IPS-15b (cell line): ENCODE results near the gene PBRM1.

Experiments used
- H3K27me3 ChIP-seq: one replicate; pipeline ENCODE4 v1.6.1; 2013; ENCODE audit warnings: low read length; ENCODE audit not compliant: control insufficient read depth, insufficient read depth
- H3K36me3 ChIP-seq: one replicate; pipeline ENCODE4 v1.6.1; 2013; ENCODE audit warnings: low read length; ENCODE audit not compliant: control insufficient read depth, insufficient read depth
- H3K4me1 ChIP-seq: one replicate; pipeline ENCODE4 v1.6.1; 2013; ENCODE audit warnings: mild to moderate bottlenecking, low read length; ENCODE audit not compliant: control insufficient read depth, insufficient read depth
- H3K4me3 ChIP-seq: one replicate; pipeline ENCODE4 v1.5.1; 2013; ENCODE audit warnings: low read depth, low read length
- H3K9ac ChIP-seq: one replicate; pipeline ENCODE4 v1.6.1; 2013; ENCODE audit warnings: low read depth, mild to moderate bottlenecking, low read length
- H3K9me3 ChIP-seq: one replicate; pipeline ENCODE4 v1.6.1; 2013; ENCODE audit warnings: mild to moderate bottlenecking, low read length; ENCODE audit not compliant: control insufficient read depth, insufficient read depth

The PBRM1 gene

GRCh38 chr3:52522651-52523251 lies 163.0 kb downstream of the PBRM1 start:
- peaks cover 2% of the 10 kb centered on the region for H3K27me3 ChIP-seq
- no peaks in the 10 kb centered on the region for H3K4me1 ChIP-seq
- no peak overlapping the region for H3K4me3 ChIP-seq
- no peaks in the 10 kb centered on the region for H3K9me3 ChIP-seq
- H3K36me3 ChIP-seq = peaks cover 44% of the 10 kb centered on the region
- no peak overlapping the region for H3K9ac ChIP-seq

- H3K4me1 ChIP-seq = no peaks in the 10 kb centered on the region
- H3K9me3 ChIP-seq = no peaks in the 10 kb centered on the region
Measured at GRCh38 chr3:52521881-52522650, 163.6 kb downstream of the PBRM1 start.

GRCh38 chr3:52521488-52521824 lies 164.3 kb downstream of the PBRM1 start:
- Histone ChIP-seq H3K9me3 (no peaks in the 10 kb centered on the region), H3K4me3 (no peak overlapping the region), H3K27me3 (peaks cover 4% of the 10 kb centered on the region), H3K9ac (no peak overlapping the region), H3K4me1 (no peaks in the 10 kb centered on the region), H3K36me3 (peaks cover 32% of the 10 kb centered on the region)

More at GRCh38 chr3:52521881-52522650, 163.6 kb downstream of the PBRM1 start:
- H3K9ac ChIP-seq = no peak overlapping the region
- no peak overlapping the region for H3K4me3 ChIP-seq
- H3K27me3 ChIP-seq = peaks cover 4% of the 10 kb centered on the region
- peaks cover 37% of the 10 kb centered on the region for H3K36me3 ChIP-seq

DNA sequence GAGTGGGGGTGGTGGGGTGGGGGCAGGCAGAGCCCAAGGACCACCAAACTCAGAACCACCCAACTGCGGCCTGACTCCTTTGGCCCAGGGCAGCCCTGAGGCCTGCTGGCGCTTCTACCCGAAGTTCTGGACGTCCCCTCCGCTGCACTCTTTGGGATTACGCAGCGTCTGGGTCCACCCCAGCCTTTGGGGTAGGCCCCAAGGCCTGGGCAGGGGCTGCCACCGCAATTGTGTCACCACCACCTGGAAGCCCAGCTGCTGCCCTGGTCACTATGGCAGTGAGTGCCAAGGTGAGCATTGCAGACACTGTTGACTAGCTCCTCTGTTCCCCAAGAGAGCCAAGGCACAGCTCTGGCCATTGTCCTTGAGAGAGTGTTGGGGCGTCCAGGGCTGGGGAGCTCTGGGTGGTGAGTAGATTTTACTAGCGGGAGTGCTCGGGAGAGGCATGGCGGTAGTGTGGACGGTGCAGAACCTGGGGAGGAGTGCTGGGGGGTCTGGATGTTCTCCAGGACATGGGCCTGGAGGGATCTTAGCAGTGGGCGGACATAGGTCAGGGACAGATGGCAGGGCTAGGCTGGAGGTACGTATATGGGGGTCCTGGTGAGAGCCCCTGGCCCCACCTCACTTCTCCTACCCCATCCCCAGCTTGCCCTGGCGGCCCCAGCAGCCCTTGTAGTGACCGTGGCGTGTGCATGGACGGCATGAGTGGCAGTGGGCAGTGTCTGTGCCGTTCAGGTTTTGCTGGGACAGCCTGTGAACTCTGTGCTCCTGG lies 164.8 kb downstream of the PBRM1 start:
- no peak overlapping the region for H3K4me3 ChIP-seq
- H3K27me3 ChIP-seq = peaks cover 4% of the 10 kb centered on the region
- H3K9me3 ChIP-seq = no peaks in the 10 kb centered on the region
- no peak overlapping the region for H3K9ac ChIP-seq
- peaks cover 28% of the 10 kb centered on the region for H3K36me3 ChIP-seq
- no peaks in the 10 kb centered on the region for H3K4me1 ChIP-seq

DNA sequence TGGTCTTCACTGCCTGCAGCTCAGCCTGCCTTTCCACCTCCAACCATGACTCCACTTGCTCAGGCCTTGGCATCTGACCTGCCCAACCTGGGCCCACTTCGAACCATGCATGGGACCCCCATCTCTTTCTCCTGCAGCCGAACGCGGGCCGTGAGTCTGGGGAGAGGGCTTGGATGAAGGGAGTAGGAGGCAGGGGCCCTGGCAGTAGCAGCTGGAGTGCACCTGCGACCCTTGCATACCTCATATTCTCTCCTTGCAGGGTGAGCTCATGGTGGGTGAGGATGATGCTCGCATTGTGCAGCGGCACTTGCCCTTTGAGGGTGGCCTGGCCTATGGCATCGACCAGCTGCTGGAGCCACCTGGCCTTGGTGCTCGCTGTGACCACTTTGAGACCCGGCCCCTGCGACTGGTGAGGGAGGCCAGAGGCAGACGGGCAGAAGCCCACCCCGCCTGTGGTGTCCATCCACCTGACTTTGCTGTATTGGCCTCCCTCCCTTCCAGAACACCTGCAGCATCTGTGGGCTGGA lies 165.5 kb downstream of the PBRM1 start:
- H3K9ac ChIP-seq = no peak overlapping the region
- H3K4me1 ChIP-seq = no peaks in the 10 kb centered on the region
- no peak overlapping the region for H3K4me3 ChIP-seq
- H3K27me3 ChIP-seq = peaks cover 4% of the 10 kb centered on the region
- H3K9me3 ChIP-seq = no peaks in the 10 kb centered on the region
- peaks cover 22% of the 10 kb centered on the region for H3K36me3 ChIP-seq

- Histone ChIP-seq H3K4me1 (no peaks in the 10 kb centered on the region), H3K27me3 (peaks cover 4% of the 10 kb centered on the region), H3K36me3 (peaks cover 18% of the 10 kb centered on the region), H3K4me3 (peak overlapping the region; percentile 55), H3K9me3 (no peaks in the 10 kb centered on the region), H3K9ac (no peak overlapping the region)
Measured at GRCh38 chr3:52519445-52520140, 166.1 kb downstream of the PBRM1 start.

- H3K4me3 ChIP-seq = peak overlapping the region; percentile 55
- H3K9me3 ChIP-seq = no peaks in the 10 kb centered on the region
- H3K36me3 ChIP-seq = peaks cover 11% of the 10 kb centered on the region
- H3K4me1 ChIP-seq = no peaks in the 10 kb centered on the region
- peaks cover 4% of the 10 kb centered on the region for H3K27me3 ChIP-seq
- H3K9ac ChIP-seq = no peak overlapping the region
Measured at GRCh38 chr3:52518723-52519444, 166.8 kb downstream of the PBRM1 start.

DNA sequence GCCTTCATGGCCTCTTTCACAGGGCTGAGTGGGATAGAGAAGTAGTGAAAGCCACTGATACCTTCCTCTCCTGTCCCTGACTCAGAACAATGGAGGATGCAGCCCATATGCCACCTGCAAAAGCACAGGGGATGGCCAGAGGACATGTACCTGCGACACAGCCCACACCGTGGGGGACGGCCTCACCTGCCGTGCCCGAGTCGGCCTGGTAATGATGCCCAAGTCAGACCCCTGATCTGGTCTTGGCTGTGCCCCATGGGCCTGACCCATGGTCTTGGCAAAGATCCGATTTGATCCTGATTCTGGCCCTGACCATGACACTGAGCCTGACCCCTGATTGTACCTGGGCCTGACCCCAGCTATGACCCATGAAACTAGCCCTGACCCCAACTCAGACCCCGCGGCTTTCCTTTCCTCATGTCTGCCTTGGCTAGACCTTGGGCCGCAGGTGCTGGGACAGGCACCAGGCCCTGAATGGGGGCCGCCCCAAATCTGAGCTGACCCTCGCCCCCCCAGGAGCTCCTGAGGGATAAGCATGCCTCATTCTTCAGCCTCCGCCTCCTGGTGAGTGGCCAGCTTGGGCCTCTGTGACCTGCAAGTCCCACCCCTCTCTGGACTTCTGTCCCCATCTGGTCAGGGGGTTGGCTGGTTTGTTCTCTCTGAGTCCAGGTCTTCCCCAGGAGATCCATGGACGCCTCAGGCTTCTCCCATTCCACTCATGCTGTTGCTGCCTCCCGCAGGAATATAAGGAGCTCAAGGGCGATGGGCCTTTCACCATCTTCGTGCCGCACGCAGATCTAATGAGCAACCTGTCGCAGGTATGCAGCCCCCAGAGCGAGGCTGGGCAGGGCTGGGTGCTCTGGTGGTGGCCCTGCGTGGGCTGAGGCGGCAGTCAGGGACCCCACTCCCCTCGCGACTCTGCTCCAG lies 167.7 kb downstream of the PBRM1 start:
- Histone ChIP-seq H3K4me3 (peak overlapping the region; percentile 55), H3K36me3 (peaks cover 2% of the 10 kb centered on the region)

DNA sequence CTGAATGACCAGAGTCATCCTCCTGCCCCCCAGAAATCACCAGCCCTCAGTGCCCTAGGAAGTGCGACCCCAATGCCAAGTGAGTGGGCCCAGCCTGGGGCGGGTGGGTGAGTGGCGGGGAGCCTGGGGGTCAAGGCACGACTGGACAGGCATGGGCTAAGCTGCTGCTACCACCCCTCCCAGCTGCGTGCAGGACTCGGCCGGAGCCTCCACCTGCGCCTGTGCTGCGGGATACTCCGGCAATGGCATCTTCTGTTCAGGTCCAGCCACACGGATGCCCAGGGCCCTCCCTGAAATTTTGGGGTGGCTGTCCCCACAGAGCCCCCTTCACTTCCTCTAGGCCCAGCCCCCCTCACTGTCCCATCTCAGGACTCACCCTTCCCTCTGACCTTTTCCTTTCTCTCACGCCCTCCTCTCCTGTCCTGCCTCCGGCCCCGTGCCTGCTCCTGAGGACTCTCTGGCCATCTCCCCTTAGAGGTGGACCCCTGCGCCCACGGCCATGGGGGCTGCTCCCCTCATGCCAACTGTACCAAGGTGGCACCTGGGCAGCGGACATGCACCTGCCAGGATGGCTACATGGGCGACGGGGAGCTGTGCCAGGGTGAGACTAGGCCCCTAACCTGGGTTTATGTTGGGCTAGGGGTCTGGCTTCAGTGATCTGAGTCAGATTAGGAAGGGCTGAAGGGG lies 169.1 kb downstream of the PBRM1 start:
- H3K9me3 ChIP-seq = no peaks in the 10 kb centered on the region
- no peaks in the 10 kb centered on the region for H3K36me3 ChIP-seq
- no peak overlapping the region for H3K9ac ChIP-seq
- H3K4me1 ChIP-seq = no peaks in the 10 kb centered on the region
- H3K4me3 ChIP-seq = no peak overlapping the region
- H3K27me3 ChIP-seq = peaks cover 4% of the 10 kb centered on the region

More for the DNA sequence above, 167.7 kb downstream of the PBRM1 start:
- Histone ChIP-seq H3K9ac (no peak overlapping the region), H3K9me3 (no peaks in the 10 kb centered on the region), H3K27me3 (peaks cover 4% of the 10 kb centered on the region), H3K4me1 (no peaks in the 10 kb centered on the region)

DNA sequence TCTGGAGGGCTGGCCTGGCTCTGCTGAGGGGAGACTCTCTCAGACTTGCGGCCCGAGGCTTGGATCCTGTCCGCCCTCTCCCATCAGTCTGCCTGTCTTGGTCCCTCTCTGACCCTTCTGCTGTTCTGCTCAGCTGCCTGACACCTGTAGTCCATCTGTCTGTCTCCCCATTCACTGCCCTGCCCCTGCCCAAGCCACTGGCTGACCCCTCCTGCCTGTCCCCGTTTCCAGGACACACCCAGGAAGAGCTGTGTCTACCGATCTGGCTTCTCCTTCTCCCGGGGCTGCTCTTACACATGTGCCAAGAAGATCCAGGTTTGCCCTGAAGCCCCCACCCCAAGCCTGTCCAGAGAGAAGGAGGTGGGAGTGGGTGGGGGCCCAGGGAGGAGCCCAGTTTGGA lies 170.5 kb downstream of the PBRM1 start:
- no peaks in the 10 kb centered on the region for H3K36me3 ChIP-seq
- H3K9me3 ChIP-seq = no peaks in the 10 kb centered on the region
- H3K4me3 ChIP-seq = no peak overlapping the region
- peaks cover 4% of the 10 kb centered on the region for H3K27me3 ChIP-seq
- H3K4me1 ChIP-seq = no peaks in the 10 kb centered on the region
- no peak overlapping the region for H3K9ac ChIP-seq
